GM13977 (cell line): Measurements from ENCODE around the gene MYL4.
"Not testable (repeated sequence)": the region's sequence is repeated elsewhere in the genome, so short reads cannot be mapped to it uniquely, and the experiment has no call there.

Experiments
- DNase-seq: peaks from one replicate; pipeline ENCODE4 v3.0.0; 2012; ENCODE audit warnings: low spot score
- CTCF ChIP-seq: IDR thresholded peaks from 2 replicates; pipeline ENCODE4 v1.5.1; 2012; ENCODE audit warnings: mild to moderate bottlenecking, control low read depth; ENCODE audit not compliant: insufficient read depth; ENCODE audit errors: extremely low read depth, missing control alignments
- in situ Hi-C: fragments of 300-500 bp; cut with MboI; formaldehyde crosslinking; loops from one replicate; pipeline ENCODE4 v1.12.0; 2022; ENCODE audit warnings: low sequenced_read_pairs, low pct_unique_long_range_greater_than_20kb, mixed read lengths, inconsistent platforms; ENCODE audit not compliant: unreplicated experiment

Gene MYL4

GRCh38 chr17:47172696-47173565 is 36.2 kb upstream of the MYL4 start:
- no peak for DNase-seq
- in situ Hi-C loops, result no loop called here
- no peak for TF ChIP-seq CTCF

- DNase-seq, in situ Hi-C loops: not testable (repeated sequence)
These were observed 34.3 kb upstream of the MYL4 start for GRCh38 chr17:47174823-47175222.

GRCh38 chr17:47176389-47176826 is 32.7 kb upstream of the MYL4 start:
- no peak for DNase-seq
- in situ Hi-C loops, result no loop called here
- no peak for TF ChIP-seq CTCF

- no peak for TF ChIP-seq CTCF
- in situ Hi-C loops, result no loop called here
- DNase-seq, result no peak
These were observed 31.9 kb upstream of the MYL4 start for GRCh38 chr17:47177261-47177660.

- no peak for TF ChIP-seq CTCF
- in situ Hi-C loops, result no loop called here
- no peak for DNase-seq
These were observed 30.0 kb upstream of the MYL4 start for GRCh38 chr17:47179141-47179540.

- in situ Hi-C loops, result no loop called here
- TF ChIP-seq CTCF, result no peak
- DNase-seq, result no peak
These were observed 28.8 kb upstream of the MYL4 start for GRCh38 chr17:47180337-47180736.

- DNase-seq, in situ Hi-C loops: not testable (repeated sequence)
These were observed 28.2 kb upstream of the MYL4 start for GRCh38 chr17:47180988-47181387.
